Measurements from ENCODE around the gene XPNPEP2. TPM values are rescaled to one million over a fixed set of nuclear protein-coding genes. Genes with fewer than 3 reads are reported as not detected.
A peak's percentile ranks its signal among the peaks of the same experiment; 100 is the strongest.

XPNPEP2 gene
- total RNA-seq, 2 experiments from 2014 or later, result 1.6 to 1.7 TPM

- CTCF ChIA-PET, result no interaction called here
- peaks cover 69% of the 10 kb centered on the region for H3K36me3 Mint-ChIP-seq (ENCODE audit: low read depth)
- H3K4me1 Mint-ChIP-seq (ENCODE audit: low read depth), result peaks cover 27% of the 10 kb centered on the region
Observed at GRCh38 chrX:129791336-129791735, 52.6 kb downstream of the XPNPEP2 start.

GRCh38 chrX:129791961-129792570 is 53.3 kb downstream of the XPNPEP2 start:
- POLR2A ChIA-PET, result interaction anchor here (0.8 to 6.9 kb wide), 6 partner anchors 9 to 102 kb away, joined by 3 to 49 read pairs (median 4); no protein-coding TSS in a partner anchor

More at GRCh38 chrX:129791336-129791735, 52.6 kb downstream of the XPNPEP2 start:
- no peak for DNase-seq
- no peaks in the 10 kb centered on the region for H3K9me3 Mint-ChIP-seq (ENCODE audit: insufficient read depth)
- POLR2A ChIA-PET, result interaction anchor here (6.9 kb wide), 1 partner anchor 9 kb away, joined by 49 read pairs; no protein-coding TSS in a partner anchor
- H3K27ac Mint-ChIP-seq, result no peak overlapping the region
- no peak overlapping the region for H3K4me3 Mint-ChIP-seq
- no peak for ATAC-seq
- no peaks in the 10 kb centered on the region for H3K27me3 Mint-ChIP-seq (ENCODE audit: low read depth)

GRCh38 chrX:129792586-129793291 is 54.0 kb downstream of the XPNPEP2 start:
- no peak overlapping the region for H3K27ac Mint-ChIP-seq
- H3K36me3 Mint-ChIP-seq (ENCODE audit: low read depth), result peaks cover 62% of the 10 kb centered on the region
- ChIA-PET CTCF (interaction anchor here (0.9 to 1.5 kb wide), 2 partner anchors 20 to 183 kb away, joined by 3 read pairs; no protein-coding TSS in a partner anchor), POLR2A (interaction anchor here (0.8 to 6.9 kb wide), 8 partner anchors 10 to 103 kb away, joined by 3 to 49 read pairs (median 4); no protein-coding TSS in a partner anchor)
- H3K9me3 Mint-ChIP-seq (ENCODE audit: insufficient read depth), result no peaks in the 10 kb centered on the region
- H3K4me3 Mint-ChIP-seq, result no peak overlapping the region
- DNase-seq (no peak), ATAC-seq (no peak)
- H3K4me1 Mint-ChIP-seq (ENCODE audit: low read depth), result peaks cover 18% of the 10 kb centered on the region
- no peaks in the 10 kb centered on the region for H3K27me3 Mint-ChIP-seq (ENCODE audit: low read depth)

More at GRCh38 chrX:129791961-129792570, 53.3 kb downstream of the XPNPEP2 start:
- Mint-ChIP-seq H3K27me3 (ENCODE audit: low read depth) (no peaks in the 10 kb centered on the region), H3K9me3 (ENCODE audit: insufficient read depth) (no peaks in the 10 kb centered on the region), H3K27ac (no peak overlapping the region), H3K4me1 (ENCODE audit: low read depth) (peaks cover 22% of the 10 kb centered on the region), H3K4me3 (no peak overlapping the region), H3K36me3 (ENCODE audit: low read depth) (peaks cover 65% of the 10 kb centered on the region)
- DNase-seq (no peak), ATAC-seq (no peak)
- CTCF ChIA-PET, result interaction anchor here (0.9 to 1.5 kb wide), 2 partner anchors 19 to 183 kb away, joined by 3 read pairs; no protein-coding TSS in a partner anchor

GRCh38 chrX:129793604-129794191 is 54.9 kb downstream of the XPNPEP2 start:
- Mint-ChIP-seq H3K27me3 (ENCODE audit: low read depth) (no peaks in the 10 kb centered on the region), H3K27ac (peak overlapping the region; percentile 25), H3K36me3 (ENCODE audit: low read depth) (peaks cover 63% of the 10 kb centered on the region), H3K4me1 (ENCODE audit: low read depth) (peaks cover 19% of the 10 kb centered on the region), H3K9me3 (ENCODE audit: insufficient read depth) (no peaks in the 10 kb centered on the region), H3K4me3 (no peak overlapping the region)
- POLR2A ChIA-PET, result interaction anchor here (0.6 to 6.9 kb wide), 5 partner anchors 11 to 187 kb away, joined by 3 to 49 read pairs (median 3); no protein-coding TSS in a partner anchor
- CTCF ChIA-PET, result interaction anchor here (1.5 kb wide), 1 partner anchor 21 kb away, joined by 3 read pairs; no protein-coding TSS in a partner anchor
- DNase-seq (no peak), ATAC-seq (no peak)

- Mint-ChIP-seq H3K4me1 (ENCODE audit: low read depth) (peaks cover 22% of the 10 kb centered on the region), H3K9me3 (ENCODE audit: insufficient read depth) (no peaks in the 10 kb centered on the region), H3K27ac (no peak overlapping the region), H3K4me3 (no peak overlapping the region), H3K27me3 (ENCODE audit: low read depth) (no peaks in the 10 kb centered on the region), H3K36me3 (ENCODE audit: low read depth) (peaks cover 57% of the 10 kb centered on the region)
- POLR2A ChIA-PET, result interaction anchor here (0.9 to 6.9 kb wide), 3 partner anchors 13 to 39 kb away, joined by 3 to 49 read pairs (median 5); partner anchors contain the start of gene SASH3
- CTCF ChIA-PET, result interaction anchor here (0.9 to 1.4 kb wide), 3 partner anchors 23 to 140 kb away, joined by 3 read pairs; no protein-coding TSS in a partner anchor
- DNase-seq (no peak), ATAC-seq (no peak)
Observed at GRCh38 chrX:129795584-129795983, 56.8 kb downstream of the XPNPEP2 start.

GRCh38 chrX:129797251-129797906 is 58.6 kb downstream of the XPNPEP2 start:
- DNase-seq (no peak), ATAC-seq (no peak)
- Mint-ChIP-seq H3K4me1 (ENCODE audit: low read depth) (peaks cover 22% of the 10 kb centered on the region), H3K27ac (peak overlapping the region; percentile 66), H3K4me3 (no peak overlapping the region), H3K9me3 (ENCODE audit: insufficient read depth) (no peaks in the 10 kb centered on the region), H3K36me3 (ENCODE audit: low read depth) (peaks cover 45% of the 10 kb centered on the region), H3K27me3 (ENCODE audit: low read depth) (no peaks in the 10 kb centered on the region)
- POLR2A ChIA-PET, result interaction anchor here (1.0 to 6.9 kb wide), 5 partner anchors 9 to 290 kb away, joined by 3 to 49 read pairs (median 4); no protein-coding TSS in a partner anchor
- CTCF ChIA-PET, result interaction anchor here (2.6 kb wide), 1 partner anchor 42 kb away, joined by 10 read pairs; no protein-coding TSS in a partner anchor

GRCh38 chrX:129798456-129798855 is 59.7 kb downstream of the XPNPEP2 start:
- ATAC-seq (no peak), DNase-seq (no peak)
- no peaks in the 10 kb centered on the region for H3K9me3 Mint-ChIP-seq (ENCODE audit: insufficient read depth)
- ChIA-PET CTCF (interaction anchor here (1.1 to 2.6 kb wide), 2 partner anchors 24 to 43 kb away, joined by 4 to 10 read pairs; no protein-coding TSS in a partner anchor), POLR2A (interaction anchor here (0.5 to 6.9 kb wide), 4 partner anchors 8 to 184 kb away, joined by 4 to 49 read pairs (median 5); no protein-coding TSS in a partner anchor)
- peaks cover 22% of the 10 kb centered on the region for H3K4me1 Mint-ChIP-seq (ENCODE audit: low read depth)
- H3K27ac Mint-ChIP-seq, result peak overlapping the region; percentile 72
- H3K4me3 Mint-ChIP-seq, result no peak overlapping the region
- H3K36me3 Mint-ChIP-seq (ENCODE audit: low read depth), result peaks cover 36% of the 10 kb centered on the region
- no peaks in the 10 kb centered on the region for H3K27me3 Mint-ChIP-seq (ENCODE audit: low read depth)

DNA sequence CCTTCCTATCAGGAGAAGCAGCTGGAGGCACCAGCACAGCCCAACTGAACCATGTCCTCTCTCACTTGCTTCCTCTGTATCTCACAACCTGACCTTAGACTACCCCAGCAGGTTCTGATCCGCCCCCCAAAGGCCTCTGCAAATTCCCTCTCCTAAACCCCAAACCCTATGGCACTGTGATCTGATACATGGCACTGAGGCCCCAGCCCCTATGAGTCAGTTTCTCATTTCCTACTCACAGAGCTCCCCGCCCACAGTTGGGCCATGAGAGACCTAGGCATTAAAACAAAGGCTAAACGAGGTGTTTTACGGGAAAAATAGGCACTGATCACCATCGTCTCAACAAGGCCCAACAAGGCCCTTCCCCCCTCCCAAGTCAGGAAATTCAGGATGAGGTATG is 60.1 kb downstream of the XPNPEP2 start:
- CTCF ChIA-PET, result interaction anchor here (1.1 to 2.6 kb wide), 2 partner anchors 24 to 43 kb away, joined by 4 to 10 read pairs; no protein-coding TSS in a partner anchor
- Mint-ChIP-seq H3K4me1 (ENCODE audit: low read depth) (peaks cover 22% of the 10 kb centered on the region), H3K9me3 (ENCODE audit: insufficient read depth) (no peaks in the 10 kb centered on the region), H3K4me3 (no peak overlapping the region), H3K27me3 (ENCODE audit: low read depth) (no peaks in the 10 kb centered on the region), H3K36me3 (ENCODE audit: low read depth) (peaks cover 35% of the 10 kb centered on the region), H3K27ac (peak overlapping the region; percentile 72)
- POLR2A ChIA-PET, result interaction anchor here (1.0 to 1.9 kb wide), 3 partner anchors 7 to 43 kb away, joined by 3 to 6 read pairs (median 4); no protein-coding TSS in a partner anchor
- no peak for ATAC-seq
- no peak for DNase-seq

DNA sequence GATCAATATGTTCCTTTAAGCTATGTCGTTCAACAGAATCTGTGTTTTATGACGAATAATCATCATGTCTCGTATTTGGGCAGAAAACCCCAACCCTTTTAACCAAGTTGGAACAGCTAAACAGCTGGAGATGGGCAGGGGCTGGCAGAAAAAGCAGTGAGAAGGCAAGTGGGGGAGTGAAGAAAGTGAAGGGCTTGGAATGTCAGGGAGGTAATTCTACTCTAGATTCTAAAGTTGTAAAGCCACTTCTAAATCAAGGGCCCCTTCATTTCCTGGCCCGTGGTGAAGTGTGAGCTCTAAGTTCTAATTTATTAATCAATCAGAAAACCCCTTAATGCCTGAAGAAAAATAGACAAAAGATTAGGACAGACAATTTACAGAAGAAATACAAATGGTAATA is 61.4 kb downstream of the XPNPEP2 start:
- POLR2A ChIA-PET, result interaction anchor here (0.6 to 0.7 kb wide), 3 partner anchors 11 to 139 kb away, joined by 3 to 4 read pairs (median 3); no protein-coding TSS in a partner anchor
- CTCF ChIA-PET, result interaction anchor here (1.1 to 1.5 kb wide), 2 partner anchors 21 to 24 kb away, joined by 3 to 5 read pairs; no protein-coding TSS in a partner anchor
- H3K27me3 Mint-ChIP-seq (ENCODE audit: low read depth), result no peaks in the 10 kb centered on the region
- H3K27ac Mint-ChIP-seq, result no peak overlapping the region
- no peak overlapping the region for H3K4me3 Mint-ChIP-seq
- ATAC-seq (no peak), DNase-seq (no peak)
- H3K4me1 Mint-ChIP-seq (ENCODE audit: low read depth), result peaks cover 21% of the 10 kb centered on the region
- no peaks in the 10 kb centered on the region for H3K9me3 Mint-ChIP-seq (ENCODE audit: insufficient read depth)
- H3K36me3 Mint-ChIP-seq (ENCODE audit: low read depth), result peaks cover 25% of the 10 kb centered on the region

- no peak for ATAC-seq
Observed at GRCh38 chrX:129802863-129803262, 64.1 kb downstream of the XPNPEP2 start.

More at GRCh38 chrX:129802863-129803262, 64.1 kb downstream of the XPNPEP2 start:
- H3K9me3 Mint-ChIP-seq (ENCODE audit: insufficient read depth), result no peaks in the 10 kb centered on the region
- DNase-seq, result no peak
- ChIA-PET POLR2A (interaction anchor here (1.5 kb wide), 1 partner anchor 16 kb away, joined by 3 read pairs; no protein-coding TSS in a partner anchor), CTCF (interaction anchor here (1.4 kb wide), 1 partner anchor 44 kb away, joined by 3 read pairs; no protein-coding TSS in a partner anchor)
- no peak overlapping the region for H3K4me3 Mint-ChIP-seq
- H3K36me3 Mint-ChIP-seq (ENCODE audit: low read depth), result peaks cover 15% of the 10 kb centered on the region
- H3K27me3 Mint-ChIP-seq (ENCODE audit: low read depth), result no peaks in the 10 kb centered on the region
- H3K4me1 Mint-ChIP-seq (ENCODE audit: low read depth), result peaks cover 18% of the 10 kb centered on the region
- H3K27ac Mint-ChIP-seq, result no peak overlapping the region
